A549 (cell line): ENCODE results near the gene SNRPA1. TPM values are rescaled to one million over a fixed set of nuclear protein-coding genes. Genes with fewer than 3 reads are reported as not detected.

ENCODE experiments used
- ATAC-seq, 2 experiments: fragments of 200-7000 bp in 1 of 2; fragments of >200 bp in 1 of 2; cut with Nextera tagmentation in 1 of 2; cut with Tn5 transposase in 1 of 2; 3 replicates each; pipeline versions ENCODE4 v1.8.0 to v1.9.1; 2018 to 2020; ENCODE audit warnings: mild to moderate bottlenecking in 1 of 2, moderate library complexity in 1 of 2
- CTCF ChIA-PET: fragments of 300-600 bp; sonication (Branson Sonifier 250); formaldehyde crosslinking; extraction: SDS; loops from one replicate; lab custom pipeline; 2021; ENCODE audit warnings: antibody characterized with exemption, inconsistent platforms; lab: Yijun Ruan, JAX
- POLR2A ChIA-PET: fragments of 350-600 bp; formaldehyde crosslinking; extraction: SDS; loops from one replicate; lab custom pipeline; 2021; ENCODE audit warnings: antibody characterized with exemption, inconsistent platforms; lab: Yijun Ruan, JAX
- DNase-seq, 2 experiments: peaks; one replicate each; pipeline versions ENCODE4 v3.0.0 to v3.0.0-alpha.2; 2011 to 2016; ENCODE audit warnings: low read depth in 1 of 2, low spot score in 1 of 2
- FAIRE-seq: peaks from 2 replicates; lab custom pipeline; 2011; peaks lifted over from hg19 to GRCh38; lab: Jason Lieb, UNC
- H3K27ac ChIP-seq, 2 experiments: fragments of >200 bp; sonication (Bioruptor Twin); formaldehyde crosslinking; 3 replicates each; pipeline ENCODE4 v1.5.1; 2016 to 2017
- H3K4me1 ChIP-seq: fragments of >200 bp; sonication (Bioruptor Twin); formaldehyde crosslinking; 3 replicates; pipeline ENCODE4 v1.6.1; 2016
- H3K4me2 ChIP-seq: fragments of >200 bp; sonication (Bioruptor Twin); formaldehyde crosslinking; 3 replicates; pipeline ENCODE4 v1.6.1; 2016
- H3K4me3 ChIP-seq: fragments of >200 bp; sonication (Bioruptor Twin); formaldehyde crosslinking; 3 replicates; pipeline ENCODE4 v1.5.1; 2016
- H3K9me3 ChIP-seq: fragments of >200 bp; sonication (Bioruptor Twin); formaldehyde crosslinking; 3 replicates; pipeline ENCODE4 v1.6.1; 2016
- ATOH8 ChIP-seq: fragments of 250-450 bp; sonication (Bioruptor Pico); IDR thresholded peaks from 2 replicates; pipeline ENCODE4 v1.5.0; 2020; ENCODE audit warnings: low read depth, mild to moderate bottlenecking, moderate library complexity
- CBX2 ChIP-seq: fragments of 200-600 bp; sonication (generic); IDR thresholded peaks from 2 replicates; pipeline ENCODE4 v1.6.1; 2016; ENCODE audit warnings: low read depth, mild to moderate bottlenecking, borderline replicate concordance
- CEBPB ChIP-seq, 2 experiments: fragments of >200 bp in 1 of 2; sonication (Bioruptor Twin) in 1 of 2; formaldehyde crosslinking in 1 of 2; IDR thresholded peaks; 2 replicates each; pipeline ENCODE4 v1.6.1; 2012 to 2016
- CHD4 ChIP-seq: fragments of 200-600 bp; sonication (generic); IDR thresholded peaks from 2 replicates; pipeline ENCODE4 v1.6.1; 2016; ENCODE audit warnings: antibody characterized with exemption, mild to moderate bottlenecking, borderline replicate concordance
- CTCF ChIP-seq: fragments of >200 bp; sonication (Bioruptor Twin); formaldehyde crosslinking; IDR thresholded peaks from 3 replicates; pipeline ENCODE4 v1.5.1; 2016
- EHMT2 ChIP-seq: fragments of 200-600 bp; sonication (generic); IDR thresholded peaks from 2 replicates; pipeline ENCODE4 v1.6.1; 2016; ENCODE audit warnings: antibody characterized with exemption, low read depth, mild to moderate bottlenecking, moderate library complexity
- ELK1 ChIP-seq: fragments of 150-350 bp; IDR thresholded peaks from 2 replicates; pipeline ENCODE4 v1.6.1; 2014; ENCODE audit warnings: low read depth, mild to moderate bottlenecking, low read length
- FOSB ChIP-seq: fragments of 250-450 bp; sonication (Bioruptor Pico); IDR thresholded peaks from 2 replicates; pipeline ENCODE4 v1.5.0; 2020; ENCODE audit warnings: mild to moderate bottlenecking, moderate library complexity
- FOSL2 ChIP-seq, 2 experiments: fragments of 450-650 bp in 1 of 2; fragments of >200 bp in 1 of 2; sonication (Bioruptor Twin) in 1 of 2; formaldehyde crosslinking; IDR thresholded peaks; 2 replicates each; pipeline versions ENCODE4 v1.5.0 to v1.6.1; 2016 to 2020; ENCODE audit warnings: mild to moderate bottlenecking in 1 of 2, moderate library complexity in 1 of 2
- HES2 ChIP-seq: fragments of >200 bp; sonication (Bioruptor Twin); formaldehyde crosslinking; IDR thresholded peaks from 2 replicates; pipeline ENCODE4 v1.6.1; 2016
- JUN ChIP-seq, 2 experiments: fragments of >200 bp; sonication (Bioruptor Twin); formaldehyde crosslinking; IDR thresholded peaks; 2 replicates in 1 of 2; 3 replicates in 1 of 2; pipeline ENCODE4 v1.6.1; 2016 to 2017
- KDM5A ChIP-seq: fragments of 200-600 bp; sonication (generic); IDR thresholded peaks from 2 replicates; pipeline ENCODE4 v1.6.1; 2016; ENCODE audit warnings: antibody characterized with exemption, mild to moderate bottlenecking
- MAZ ChIP-seq: fragments of 150-350 bp; IDR thresholded peaks from 2 replicates; pipeline ENCODE4 v1.6.1; 2014; ENCODE audit warnings: antibody characterized with exemption, low read depth, low read length, borderline replicate concordance
- NPAS2 ChIP-seq: fragments of 250-450 bp; sonication (Bioruptor Pico); IDR thresholded peaks from 2 replicates; pipeline ENCODE4 v1.8.0; 2022; ENCODE audit warnings: mild to moderate bottlenecking, moderate library complexity, borderline replicate concordance
- POLR2A ChIP-seq: IDR thresholded peaks from 2 replicates; pipeline ENCODE4 v1.6.1; 2012; ENCODE audit warnings: mild to moderate bottlenecking, low read length
- RFX5 ChIP-seq: fragments of 450-650 bp; IDR thresholded peaks from 2 replicates; pipeline ENCODE4 v1.7.1; 2014; ENCODE audit warnings: antibody characterized with exemption, mild to moderate bottlenecking, moderate library complexity
- SREBF2 ChIP-seq: fragments of 450-650 bp; IDR thresholded peaks from 2 replicates; pipeline ENCODE4 v1.6.1; 2014; ENCODE audit warnings: mild to moderate bottlenecking, moderate library complexity
- TFCP2L1 ChIP-seq: fragments of 250-450 bp; sonication (Bioruptor Pico); IDR thresholded peaks from 2 replicates; pipeline ENCODE4 v1.5.0; 2021; ENCODE audit warnings: mild to moderate bottlenecking
- TP53 ChIP-seq: fragments of 250-450 bp; sonication (Bioruptor Pico); IDR thresholded peaks from 2 replicates; pipeline ENCODE4 v1.5.0; 2021; ENCODE audit warnings: mild to moderate bottlenecking, moderate library complexity
- ZSCAN20 ChIP-seq: fragments of 250-450 bp; sonication (Bioruptor Pico); IDR thresholded peaks from 2 replicates; pipeline ENCODE4 v1.8.0; 2022; ENCODE audit warnings: mild to moderate bottlenecking, moderate library complexity
- WGBS: methylation state at CpG from one replicate; pipeline ENCODE4 v1.1.6; 2017; ENCODE audit errors: missing lambda C conversion rate; 5-methylcytosine and 5-hydroxymethylcytosine counted together
- polyA plus RNA-seq, 4 experiments: library from polyadenylated mRNA; depleted of rRNA in 3 of 4; stranded (reverse); fragments of >200 nt; fragmentation: RNase III in 1 of 4; extraction: RNeasy Plus Mini Kit Qiagen cat#74134 plus additional on column Dnase treatment in 1 of 4; gene quantifications; 2 replicates in 3 of 4; 3 replicates in 1 of 4; pipeline ENCODE4 v1.2.3, GENCODE V29; 2011 to 2017

Gene SNRPA1
- polyA plus RNA-seq, 2 of the 4 experiments (the other 2 are of a cell fraction) = 140 to 177 TPM

- TF ChIP-seq ELK1 (no peak), CEBPB (IDR thresholded peaks at IDR 0.05) (no peak), MAZ (no peak), KDM5A (no peak), CBX2 (no peak), ATOH8 (CRISPR knock-in tag) (no peak), ZSCAN20 (CRISPR knock-in tag) (no peak), POLR2A (peak; percentile 70), NPAS2 (CRISPR knock-in tag) (no peak), EHMT2 (no peak), SREBF2 (no peak), HES2 (no peak), CHD4 (no peak), FOSL2 (IDR thresholded peaks at IDR 0.05) (no peak), FOSL2 (CRISPR knock-in tag; IDR thresholded peaks at IDR 0.05) (no peak), TP53 (CRISPR knock-in tag) (0 out of 2 replicates have a peak, but pooled peaks have one; percentile 25)
Observed at GRCh38 chr15:101277038-101277822, 17.8 kb downstream of the SNRPA1 start, which contains the start of gene SELENOS (continued).

- FAIRE-seq (no peak), ATAC-seq (peak; percentile 54 to 77), DNase-seq (peak in 1 of 2 experiments; percentile 52)
- TF ChIP-seq FOSB (CRISPR knock-in tag) (no peak), CTCF (peak; percentile 29; the same call in 2 of the 3 replicates)
- ChIA-PET CTCF (interaction anchor here (0.7 to 2.0 kb wide), 6 partner anchors 9 to 262 kb away, joined by 3 to 6 read pairs (median 4); partner anchors contain the start of gene SNRPA1), POLR2A (interaction anchor here (1.2 kb wide), 1 partner anchor 18 kb away, joined by 4 read pairs; the partner anchor contains the start of gene SNRPA1)
- Histone ChIP-seq H3K9me3 (no peaks in the 10 kb centered on the region), H3K4me1 (peaks cover 13% of the 10 kb centered on the region), H3K4me2 (peak overlapping the region; percentile 71), H3K4me3 (peak overlapping the region; percentile 77), H3K27ac (peak overlapping the region; percentile 84 to 91)
- WGBS = 18% methylated on average over 14 of the region's 14 CpGs
Observed at GRCh38 chr15:101276501-101277037, 18.5 kb downstream of the SNRPA1 start.

GRCh38 chr15:101275018-101275417 lies 20.0 kb downstream of the SNRPA1 start:
- no peak for DNase-seq
- no peak for ATAC-seq
- ChIA-PET CTCF (interaction anchor here (0.7 to 3.8 kb wide), 3 partner anchors 14 to 260 kb away, joined by 3 to 19 read pairs (median 6); no protein-coding TSS in a partner anchor), POLR2A (no interaction called here)
- H3K4me1 ChIP-seq = peaks cover 13% of the 10 kb centered on the region
- no peaks in the 10 kb centered on the region for H3K9me3 ChIP-seq
- FAIRE-seq = no peak
- 89% methylated on average over 5 of the region's 5 CpGs for WGBS
- no peak overlapping the region for H3K4me2 ChIP-seq
- no peak overlapping the region for H3K4me3 ChIP-seq
- H3K27ac ChIP-seq = no peak overlapping the region
- TF ChIP-seq TFCP2L1 (CRISPR knock-in tag) = no peak
- no peak for TF ChIP-seq JUN (IDR thresholded peaks at IDR 0.05)
- no peak for TF ChIP-seq RFX5
- TF ChIP-seq EHMT2 = no peak
- TF ChIP-seq HES2 = no peak
- TF ChIP-seq NPAS2 (CRISPR knock-in tag) = no peak
- no peak for TF ChIP-seq SREBF2
- no peak for TF ChIP-seq ELK1
